ENCODE data around the gene FOXF2.
A peak's percentile ranks its signal among the peaks of the same experiment; 100 is the strongest.

The FOXF2 gene

GRCh38 chr6:1423578-1423977, 34.2 kb downstream of the FOXF2 start:
- no peak overlapping the region for H3K4me3 ChIP-seq (ENCODE audit: low read length)
- TF ChIP-seq CTCF (conservative IDR thresholded peaks at IDR 0.05; ENCODE audit: low read depth, low read length), result no peak
- DNase-seq (ENCODE audit: low read depth), result no peak

DNA sequence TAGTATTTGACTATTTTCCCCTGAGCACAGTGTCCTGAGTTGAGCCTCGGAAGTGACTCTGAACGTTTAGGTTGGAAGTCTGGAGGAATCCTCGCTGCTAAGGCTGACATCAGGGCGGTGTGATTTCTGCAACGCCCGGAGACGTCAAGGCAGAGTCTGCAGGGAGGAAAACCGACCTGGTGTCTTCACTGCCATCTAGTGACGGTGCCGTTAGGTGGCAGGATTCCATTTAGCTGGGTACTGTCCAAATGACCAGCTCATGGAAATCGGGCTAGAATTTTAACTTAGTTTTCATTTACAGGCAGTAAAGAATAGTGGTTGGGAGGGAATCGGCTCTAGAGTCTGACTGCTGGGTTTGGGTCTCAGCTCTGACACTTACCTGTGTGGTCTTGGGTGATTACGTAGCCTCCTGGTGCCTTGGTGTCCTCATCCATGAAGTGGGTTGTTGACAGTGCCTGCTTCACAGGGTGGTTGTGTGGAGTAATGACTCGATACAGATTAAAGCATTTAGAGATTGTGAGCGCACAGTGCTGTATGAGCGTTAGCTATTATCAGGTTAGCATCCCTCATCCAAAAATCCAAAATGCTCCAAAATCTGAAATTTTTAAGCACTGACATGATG, 35.0 kb downstream of the FOXF2 start:
- H3K4me3 ChIP-seq (ENCODE audit: low read length), result no peak overlapping the region
- DNase-seq (ENCODE audit: low read depth), result peak; percentile 8
- peak; percentile 81 for TF ChIP-seq CTCF (conservative IDR thresholded peaks at IDR 0.05; ENCODE audit: low read depth, low read length)

DNA sequence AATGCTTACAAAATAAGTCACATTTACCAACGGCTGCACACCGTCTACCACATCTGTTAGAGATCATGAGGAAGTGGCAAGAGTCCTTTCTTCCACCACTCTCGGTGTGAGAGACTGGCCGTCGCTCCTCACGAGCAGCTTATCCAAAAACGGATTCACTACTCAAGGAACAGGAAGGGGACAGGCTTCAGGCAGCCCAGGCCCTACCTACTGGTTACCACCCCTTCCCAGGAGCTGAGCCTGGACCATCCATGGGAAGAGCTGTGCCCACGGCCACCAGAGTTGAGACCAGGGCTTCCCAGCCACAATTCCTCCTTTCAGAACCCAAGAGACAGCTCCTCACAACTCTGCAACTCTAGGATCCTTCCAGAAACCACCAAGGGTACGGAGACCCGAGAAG, 37.0 kb downstream of the FOXF2 start:
- H3K4me3 ChIP-seq (ENCODE audit: low read length), result no peak overlapping the region
- no peak for TF ChIP-seq CTCF (conservative IDR thresholded peaks at IDR 0.05; ENCODE audit: low read depth, low read length)
- DNase-seq (ENCODE audit: low read depth), result no peak

DNA sequence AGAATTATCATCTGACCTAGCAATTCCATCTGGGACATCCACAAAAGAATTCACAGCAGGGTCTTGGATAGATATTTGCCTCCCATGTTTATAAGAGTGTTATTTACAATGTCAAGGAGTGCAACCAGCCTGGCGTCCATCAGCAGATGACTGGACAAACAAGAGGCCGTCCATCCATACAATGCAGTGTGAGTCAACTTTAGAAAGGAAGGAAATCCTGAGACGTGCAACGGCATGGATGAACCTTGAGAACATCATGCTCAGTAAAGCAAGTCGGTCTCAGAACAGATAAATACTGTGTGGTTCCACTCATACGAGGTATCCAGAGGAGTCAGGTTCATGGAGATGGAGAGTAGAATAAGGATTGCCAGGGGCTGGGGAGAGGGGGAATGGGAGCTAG, 46.4 kb downstream of the FOXF2 start:
- H3K4me3 ChIP-seq (ENCODE audit: low read length), result no peak overlapping the region
- no peak for TF ChIP-seq CTCF (conservative IDR thresholded peaks at IDR 0.05; ENCODE audit: low read depth, low read length)
- DNase-seq (ENCODE audit: low read depth), result no peak

- TF ChIP-seq CTCF (conservative IDR thresholded peaks at IDR 0.05; ENCODE audit: low read depth, low read length), result peak; percentile 71
- H3K4me3 ChIP-seq (ENCODE audit: low read length), result no peak overlapping the region
- peak; percentile 19 for DNase-seq (ENCODE audit: low read depth)
These were observed 47.2 kb downstream of the FOXF2 start for GRCh38 chr6:1436334-1437306.

- no peak for TF ChIP-seq CTCF (conservative IDR thresholded peaks at IDR 0.05; ENCODE audit: low read depth, low read length)
- no peak overlapping the region for H3K4me3 ChIP-seq (ENCODE audit: low read length)
- no peak for DNase-seq (ENCODE audit: low read depth)
These were observed 48.4 kb downstream of the FOXF2 start for GRCh38 chr6:1437553-1438406.

Measured in retinal pigment epithelial cell (primary cell).